HUES6 (cell line): ENCODE results near the gene KCNQ5.

Source experiments
- H3K27ac ChIP-seq: 2 replicates; pipeline ENCODE4 v1.7.0; 2013; ENCODE audit warnings: low read depth, mild to moderate bottlenecking, low read length, inconsistent platforms
- H3K27me3 ChIP-seq: 2 replicates; pipeline ENCODE4 v1.6.1; 2013; ENCODE audit warnings: low read length; ENCODE audit not compliant: control insufficient read depth, insufficient read depth
- H3K36me3 ChIP-seq: 2 replicates; pipeline ENCODE4 v1.6.1; 2013; ENCODE audit warnings: low read length; ENCODE audit not compliant: control insufficient read depth, insufficient read depth
- H3K4me1 ChIP-seq: 2 replicates; pipeline ENCODE4 v1.6.1; 2013; ENCODE audit warnings: low read length; ENCODE audit not compliant: control insufficient read depth, insufficient read depth
- H3K4me3 ChIP-seq: 2 replicates; pipeline ENCODE4 v1.5.1; 2013; ENCODE audit warnings: low read depth, low read length
- H3K9ac ChIP-seq: one replicate; pipeline ENCODE4 v1.6.1; 2013; ENCODE audit warnings: mild to moderate bottlenecking, low read length
- H3K9me3 ChIP-seq: 2 replicates; pipeline ENCODE4 v1.6.1; 2013; ENCODE audit warnings: low read depth, low read length; ENCODE audit not compliant: control insufficient read depth, insufficient read depth

The KCNQ5 gene

GRCh38 chr6:72822691-72823090 lies 200.8 kb downstream of the KCNQ5 start:
- Histone ChIP-seq H3K9ac (no peak overlapping the region), H3K4me3 (no peak overlapping the region), H3K27me3 (no peaks in the 10 kb centered on the region), H3K9me3 (no peaks in the 10 kb centered on the region), H3K36me3 (no peaks in the 10 kb centered on the region), H3K27ac (no peak overlapping the region), H3K4me1 (no peaks in the 10 kb centered on the region)

GRCh38 chr6:72824833-72825232 lies 203.0 kb downstream of the KCNQ5 start:
- no peak overlapping the region for H3K9ac ChIP-seq
- H3K4me1 ChIP-seq, result no peaks in the 10 kb centered on the region
- no peaks in the 10 kb centered on the region for H3K27me3 ChIP-seq
- H3K9me3 ChIP-seq, result no peaks in the 10 kb centered on the region
- H3K36me3 ChIP-seq, result no peaks in the 10 kb centered on the region
- no peak overlapping the region for H3K4me3 ChIP-seq
- no peak overlapping the region for H3K27ac ChIP-seq

- Histone ChIP-seq H3K9me3 (no peaks in the 10 kb centered on the region), H3K4me1 (no peaks in the 10 kb centered on the region), H3K4me3 (no peak overlapping the region), H3K27ac (no peak overlapping the region), H3K27me3 (no peaks in the 10 kb centered on the region), H3K9ac (no peak overlapping the region), H3K36me3 (no peaks in the 10 kb centered on the region)
These were observed 203.5 kb downstream of the KCNQ5 start for GRCh38 chr6:72825315-72825911.

GRCh38 chr6:72826037-72826436 lies 204.2 kb downstream of the KCNQ5 start:
- no peaks in the 10 kb centered on the region for H3K36me3 ChIP-seq
- no peaks in the 10 kb centered on the region for H3K4me1 ChIP-seq
- no peak overlapping the region for H3K4me3 ChIP-seq
- H3K9me3 ChIP-seq, result no peaks in the 10 kb centered on the region
- H3K27me3 ChIP-seq, result no peaks in the 10 kb centered on the region
- no peak overlapping the region for H3K9ac ChIP-seq
- H3K27ac ChIP-seq, result no peak overlapping the region

GRCh38 chr6:72826744-72827438 lies 205.0 kb downstream of the KCNQ5 start:
- no peaks in the 10 kb centered on the region for H3K36me3 ChIP-seq
- no peaks in the 10 kb centered on the region for H3K27me3 ChIP-seq
- H3K4me3 ChIP-seq, result no peak overlapping the region
- H3K9me3 ChIP-seq, result no peaks in the 10 kb centered on the region
- no peaks in the 10 kb centered on the region for H3K4me1 ChIP-seq
- H3K27ac ChIP-seq, result no peak overlapping the region
- no peak overlapping the region for H3K9ac ChIP-seq

- H3K36me3 ChIP-seq, result no peaks in the 10 kb centered on the region
- no peaks in the 10 kb centered on the region for H3K9me3 ChIP-seq
- H3K4me3 ChIP-seq, result no peak overlapping the region
- H3K27ac ChIP-seq, result no peak overlapping the region
- no peak overlapping the region for H3K9ac ChIP-seq
- H3K27me3 ChIP-seq, result no peaks in the 10 kb centered on the region
- H3K4me1 ChIP-seq, result no peaks in the 10 kb centered on the region
These were observed 207.0 kb downstream of the KCNQ5 start for GRCh38 chr6:72828904-72829303.

GRCh38 chr6:72832271-72832670 lies 210.4 kb downstream of the KCNQ5 start:
- H3K27me3 ChIP-seq, result no peaks in the 10 kb centered on the region
- H3K4me3 ChIP-seq, result no peak overlapping the region
- H3K9me3 ChIP-seq, result no peaks in the 10 kb centered on the region
- no peaks in the 10 kb centered on the region for H3K36me3 ChIP-seq
- H3K9ac ChIP-seq, result no peak overlapping the region
- H3K27ac ChIP-seq, result no peak overlapping the region
- H3K4me1 ChIP-seq, result no peaks in the 10 kb centered on the region

- H3K27ac ChIP-seq, result no peak overlapping the region
- no peaks in the 10 kb centered on the region for H3K9me3 ChIP-seq
- no peak overlapping the region for H3K4me3 ChIP-seq
- no peaks in the 10 kb centered on the region for H3K4me1 ChIP-seq
- no peaks in the 10 kb centered on the region for H3K36me3 ChIP-seq
- no peak overlapping the region for H3K9ac ChIP-seq
- H3K27me3 ChIP-seq, result no peaks in the 10 kb centered on the region
These were observed 213.9 kb downstream of the KCNQ5 start for GRCh38 chr6:72835749-72836148.

GRCh38 chr6:72836971-72837370 lies 215.1 kb downstream of the KCNQ5 start:
- H3K9ac ChIP-seq, result no peak overlapping the region
- no peaks in the 10 kb centered on the region for H3K27me3 ChIP-seq
- no peaks in the 10 kb centered on the region for H3K9me3 ChIP-seq
- no peaks in the 10 kb centered on the region for H3K4me1 ChIP-seq
- H3K36me3 ChIP-seq, result no peaks in the 10 kb centered on the region
- H3K27ac ChIP-seq, result no peak overlapping the region
- no peak overlapping the region for H3K4me3 ChIP-seq

GRCh38 chr6:72841195-72841594 lies 219.3 kb downstream of the KCNQ5 start:
- no peaks in the 10 kb centered on the region for H3K36me3 ChIP-seq
- no peaks in the 10 kb centered on the region for H3K27me3 ChIP-seq
- no peak overlapping the region for H3K27ac ChIP-seq
- H3K4me3 ChIP-seq, result no peak overlapping the region
- H3K4me1 ChIP-seq, result no peaks in the 10 kb centered on the region
- H3K9me3 ChIP-seq, result no peaks in the 10 kb centered on the region
- no peak overlapping the region for H3K9ac ChIP-seq

GRCh38 chr6:72842140-72842539 lies 220.3 kb downstream of the KCNQ5 start:
- H3K4me1 ChIP-seq, result no peaks in the 10 kb centered on the region
- no peaks in the 10 kb centered on the region for H3K9me3 ChIP-seq
- H3K27ac ChIP-seq, result no peak overlapping the region
- H3K36me3 ChIP-seq, result no peaks in the 10 kb centered on the region
- H3K4me3 ChIP-seq, result no peak overlapping the region
- H3K27me3 ChIP-seq, result no peaks in the 10 kb centered on the region
- H3K9ac ChIP-seq, result no peak overlapping the region
